Measurements from ENCODE around the gene C10orf90.

C10orf90 gene

DNA sequence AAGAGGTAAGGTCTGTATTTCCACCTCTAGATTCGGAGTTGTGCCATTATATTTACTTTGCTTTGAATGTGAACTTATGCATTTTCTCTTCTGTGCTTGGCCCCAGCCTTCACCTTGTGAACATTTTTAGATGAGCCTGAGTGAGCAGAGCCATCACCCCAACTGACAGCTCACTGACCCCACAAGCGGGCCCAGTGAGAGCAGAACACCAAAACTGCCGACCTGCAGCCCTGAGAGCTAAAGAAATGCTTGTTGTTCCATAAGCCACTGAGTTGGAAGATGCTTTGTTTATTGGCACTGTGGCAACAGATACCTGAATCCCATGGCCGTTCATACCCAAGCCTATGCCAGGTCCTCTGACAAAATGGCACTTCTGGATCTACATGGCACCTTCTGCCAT is 37.8 kb downstream of the C10orf90 start:
- DNase-seq (ENCODE audit: low read depth) = no peak

DNA sequence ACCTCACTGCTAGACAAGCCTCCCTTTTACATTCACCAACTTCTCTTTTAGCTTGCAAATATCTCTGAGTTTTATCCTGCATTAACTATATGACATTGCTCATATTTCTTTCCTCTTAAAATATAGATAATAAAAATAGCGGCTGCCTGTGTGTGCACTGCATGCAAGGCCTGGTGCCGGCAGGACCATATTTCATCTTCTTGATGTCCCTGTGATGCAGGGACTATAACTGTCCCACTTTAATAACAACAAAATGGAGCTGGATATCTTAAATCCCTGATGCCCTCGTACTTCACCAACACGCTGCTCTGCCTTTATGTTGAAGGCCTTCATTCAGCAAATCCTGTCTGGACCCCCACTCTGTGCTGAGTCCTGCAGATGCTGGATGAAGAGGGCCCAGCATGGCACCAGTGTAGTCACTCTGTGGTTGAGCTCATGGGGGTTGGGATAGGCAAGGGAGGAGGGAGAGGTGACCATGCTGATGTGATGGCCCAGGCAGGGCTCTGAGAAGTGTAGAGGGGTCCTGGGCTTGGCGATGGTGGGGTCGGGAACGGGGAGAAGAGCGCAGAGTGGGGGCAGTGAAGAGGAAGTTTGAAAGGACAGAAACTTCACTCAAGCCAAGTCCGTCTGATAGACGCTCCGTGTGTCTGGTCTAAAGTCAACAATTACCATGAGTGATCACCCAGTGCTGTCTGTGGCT is 40.4 kb downstream of the C10orf90 start:
- no peak for DNase-seq (ENCODE audit: low read depth)

DNA sequence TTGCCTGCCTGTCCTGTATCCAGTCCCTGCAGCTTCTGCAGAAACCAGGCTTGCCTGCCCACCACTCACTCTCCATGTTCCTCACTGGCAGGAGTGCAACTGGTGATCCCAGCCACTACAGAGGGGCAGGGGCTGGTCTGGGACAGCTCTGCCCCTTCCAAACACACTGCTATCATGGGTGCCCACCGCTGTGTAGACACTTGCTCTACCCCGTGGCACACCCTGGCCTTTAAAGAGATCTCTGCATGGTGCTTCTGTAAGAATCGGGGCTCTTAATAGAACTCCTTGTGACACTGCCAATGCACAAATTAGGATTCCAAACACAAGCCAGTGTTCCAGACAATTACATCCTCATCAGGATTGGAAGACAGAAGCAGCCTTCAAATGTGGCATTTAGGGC is 41.7 kb downstream of the C10orf90 start:
- DNase-seq (ENCODE audit: low read depth) = no peak

- DNase-seq (ENCODE audit: low read depth) = no peak
Observed at GRCh38 chr10:126621846-126622245, 48.6 kb downstream of the C10orf90 start.

DNA sequence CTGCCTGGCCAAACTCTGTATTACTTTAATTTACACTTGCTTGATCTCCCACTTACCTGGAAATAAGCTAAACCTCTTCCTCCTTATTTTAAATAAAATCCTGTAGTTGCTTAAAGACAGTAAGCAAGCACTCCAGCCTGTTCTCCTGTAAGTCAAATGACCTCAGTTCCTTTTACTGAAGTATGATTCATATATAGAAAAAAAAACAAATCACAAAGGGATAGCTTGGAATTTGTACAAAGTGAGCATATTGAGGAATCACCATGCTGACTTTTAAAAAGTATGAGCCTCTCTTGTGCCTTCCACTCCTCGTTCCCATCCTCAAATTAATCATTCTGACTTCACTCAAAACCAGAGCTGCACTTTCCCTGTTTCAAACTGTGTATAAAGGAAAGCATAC is 52.0 kb downstream of the C10orf90 start:
- DNase-seq (ENCODE audit: low read depth) = no peak

GRCh38 chr10:126617733-126618132 is 52.8 kb downstream of the C10orf90 start:
- DNase-seq (ENCODE audit: low read depth) = no peak

DNA sequence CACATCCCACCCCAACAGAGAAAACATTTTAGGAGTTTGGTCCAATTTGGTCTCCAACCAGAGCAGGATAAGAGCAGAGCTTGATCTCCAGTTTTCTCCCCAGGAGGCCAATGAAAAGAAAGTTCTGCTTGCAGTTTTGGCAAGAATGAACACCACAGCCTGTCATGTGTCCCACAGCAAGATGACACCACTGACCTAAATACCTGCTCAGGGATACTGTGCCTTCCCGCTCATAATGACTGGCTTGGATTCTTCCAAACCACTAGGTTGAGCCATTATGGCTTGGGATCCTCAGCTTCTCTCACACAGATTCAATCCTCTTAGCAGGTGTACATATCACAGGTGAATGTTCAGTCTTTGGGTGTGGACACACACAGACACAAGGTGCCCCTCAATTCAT is 53.3 kb downstream of the C10orf90 start:
- no peak for DNase-seq (ENCODE audit: low read depth)

DNA sequence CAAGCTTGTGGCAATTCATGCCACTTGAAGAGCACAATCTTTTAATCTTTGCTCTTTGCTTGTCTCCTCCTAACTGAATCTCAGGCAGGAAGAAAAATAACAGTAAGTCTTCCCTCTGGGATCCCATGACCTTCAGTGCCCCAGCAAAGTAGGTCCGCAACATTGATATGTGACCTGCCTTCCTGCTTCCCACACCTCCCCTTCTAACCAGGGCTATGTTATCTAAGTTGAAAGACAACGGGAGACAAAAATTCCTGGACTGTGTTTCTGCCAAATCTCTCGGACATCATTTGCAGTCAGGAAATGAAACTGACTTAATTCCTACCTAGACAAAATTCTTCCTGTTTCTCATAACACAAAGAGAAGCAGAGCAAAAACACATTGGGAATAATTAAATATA is 53.8 kb downstream of the C10orf90 start:
- DNase-seq (ENCODE audit: low read depth) = no peak

DNA sequence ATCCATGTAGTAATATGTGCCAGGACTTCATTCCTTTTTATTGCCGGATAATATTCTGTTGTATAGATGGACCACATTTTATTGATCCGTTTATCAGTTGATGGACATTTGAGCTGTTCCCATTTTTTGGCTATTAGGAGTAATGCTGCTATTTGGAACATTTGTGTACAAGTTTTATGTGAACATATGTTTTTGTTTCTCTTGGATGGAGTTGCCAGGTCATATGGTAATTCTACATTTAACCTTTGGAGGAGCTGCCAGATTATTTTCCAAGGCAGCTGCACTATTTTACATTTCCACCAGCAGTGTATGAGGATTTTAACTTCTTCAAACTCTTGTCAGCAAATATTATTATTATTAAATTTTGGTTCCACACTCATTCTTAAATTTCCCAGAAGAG is 59.2 kb downstream of the C10orf90 start:
- no peak for DNase-seq (ENCODE audit: low read depth)

DNA sequence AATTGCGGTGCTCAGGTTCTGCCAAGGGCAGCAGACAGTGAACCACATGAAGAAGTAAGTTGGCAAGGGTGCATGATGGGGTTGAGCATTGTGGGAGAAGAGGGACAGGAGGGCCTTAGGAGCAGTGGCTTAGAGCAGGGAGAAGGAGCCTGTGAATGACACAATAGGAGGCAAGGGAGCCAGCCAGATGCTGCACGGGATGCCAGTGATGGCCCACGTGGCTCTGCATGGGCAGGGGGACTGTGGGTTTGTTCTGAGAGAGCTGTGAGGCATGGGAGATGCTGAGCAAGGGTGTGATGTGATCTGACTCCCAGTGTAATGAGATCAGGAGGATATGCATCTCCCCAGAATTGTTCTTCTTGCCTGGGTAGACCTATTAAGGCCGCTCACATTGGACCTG is 60.9 kb downstream of the C10orf90 start:
- DNase-seq (ENCODE audit: low read depth) = no peak

DNA sequence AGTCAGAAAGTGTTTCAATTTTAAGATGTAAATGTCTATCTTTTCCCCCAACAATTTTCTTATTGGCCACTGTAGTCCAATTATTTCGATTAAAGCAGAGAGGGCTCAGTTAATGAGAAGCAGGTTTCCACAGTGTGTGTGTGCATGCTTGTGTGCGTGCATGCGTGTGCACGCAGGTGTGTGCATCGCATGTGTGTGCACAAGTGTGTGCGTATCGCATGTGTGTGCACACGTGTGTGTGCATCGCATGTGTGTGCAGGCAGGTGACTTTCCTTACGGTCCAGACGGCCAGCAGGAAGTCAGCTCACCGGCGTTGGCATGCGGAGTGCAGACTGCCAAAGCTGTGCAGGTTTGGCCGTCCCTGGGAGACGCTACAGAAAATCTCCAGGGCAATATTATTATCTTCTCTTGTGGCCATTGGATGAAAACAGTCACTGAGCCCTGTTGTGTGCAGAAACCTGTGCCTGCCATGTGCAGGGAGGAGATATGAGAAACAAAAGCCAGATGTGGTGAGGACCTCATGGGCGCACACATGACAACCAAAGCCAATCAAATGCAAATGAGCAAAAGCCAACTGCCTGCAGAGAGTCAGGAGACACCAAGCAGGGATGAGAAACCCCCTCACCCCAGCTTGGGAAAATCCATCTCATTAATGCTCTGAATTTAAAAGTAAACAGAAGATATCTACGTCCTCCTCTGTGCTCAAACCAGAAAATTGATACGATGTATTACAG is 70.4 kb downstream of the C10orf90 start:
- no peak for DNase-seq (ENCODE audit: low read depth)

DNA sequence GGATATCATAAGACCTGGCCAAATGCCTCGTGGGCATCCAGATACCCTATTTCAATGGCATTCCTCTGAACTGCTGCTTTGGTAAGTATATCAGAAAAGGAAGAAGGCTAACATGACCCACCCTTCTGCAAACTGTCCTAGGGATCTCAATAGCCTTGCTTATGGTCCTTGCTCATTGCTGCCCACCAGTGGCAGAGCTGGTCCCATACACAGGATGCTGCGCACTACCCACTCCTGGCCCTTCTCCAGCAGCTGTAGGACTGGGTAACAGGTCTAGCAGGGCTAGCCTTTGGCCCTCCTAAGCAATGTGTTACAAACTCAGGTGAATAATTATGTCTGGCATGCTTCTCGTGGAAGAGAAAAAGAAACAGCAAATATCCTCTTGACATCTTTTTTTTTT is 72.5 kb downstream of the C10orf90 start:
- peak; percentile 7 for DNase-seq (ENCODE audit: low read depth)

GRCh38 chr10:126597211-126597610 is 73.3 kb downstream of the C10orf90 start:
- no peak for DNase-seq (ENCODE audit: low read depth)

DNA sequence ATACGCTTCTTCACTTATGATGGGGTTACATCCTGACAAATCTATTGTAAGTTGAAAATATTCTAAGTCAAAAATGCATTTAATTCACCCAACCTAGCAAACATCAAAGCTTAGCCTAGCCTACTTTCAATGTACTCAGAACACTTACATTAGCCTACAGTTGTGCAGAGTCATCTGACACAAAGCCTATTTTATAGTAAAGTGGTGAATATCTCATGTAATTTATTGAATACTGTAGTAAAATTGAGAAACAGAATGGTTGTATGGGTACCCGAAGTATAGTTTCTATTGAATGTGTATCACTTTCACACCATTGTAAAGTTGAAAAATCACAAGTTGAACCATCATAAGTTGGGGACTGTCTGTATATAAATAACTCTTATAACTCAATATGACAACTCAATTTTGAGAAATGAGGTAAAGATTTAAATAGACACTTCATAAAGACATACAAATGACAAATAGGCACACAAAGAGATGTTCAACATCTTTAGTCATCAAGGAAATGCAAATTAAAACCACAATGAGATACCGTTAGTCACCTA is 73.9 kb downstream of the C10orf90 start:
- no peak for DNase-seq (ENCODE audit: low read depth)

GRCh38 chr10:126595160-126595559 is 75.3 kb downstream of the C10orf90 start:
- DNase-seq (ENCODE audit: low read depth) = no peak

GRCh38 chr10:126593968-126594701 is 76.4 kb downstream of the C10orf90 start:
- no peak for DNase-seq (ENCODE audit: low read depth)

- DNase-seq (ENCODE audit: low read depth) = no peak
Observed at GRCh38 chr10:126592901-126593300, 77.6 kb downstream of the C10orf90 start.

GRCh38 chr10:126588024-126588423 is 82.5 kb downstream of the C10orf90 start:
- no peak for DNase-seq (ENCODE audit: low read depth)

- DNase-seq (ENCODE audit: low read depth) = no peak
Observed at GRCh38 chr10:126586878-126587277, 83.6 kb downstream of the C10orf90 start.

- DNase-seq (ENCODE audit: low read depth) = no peak
Observed at GRCh38 chr10:126586128-126586527, 84.4 kb downstream of the C10orf90 start.

DNA sequence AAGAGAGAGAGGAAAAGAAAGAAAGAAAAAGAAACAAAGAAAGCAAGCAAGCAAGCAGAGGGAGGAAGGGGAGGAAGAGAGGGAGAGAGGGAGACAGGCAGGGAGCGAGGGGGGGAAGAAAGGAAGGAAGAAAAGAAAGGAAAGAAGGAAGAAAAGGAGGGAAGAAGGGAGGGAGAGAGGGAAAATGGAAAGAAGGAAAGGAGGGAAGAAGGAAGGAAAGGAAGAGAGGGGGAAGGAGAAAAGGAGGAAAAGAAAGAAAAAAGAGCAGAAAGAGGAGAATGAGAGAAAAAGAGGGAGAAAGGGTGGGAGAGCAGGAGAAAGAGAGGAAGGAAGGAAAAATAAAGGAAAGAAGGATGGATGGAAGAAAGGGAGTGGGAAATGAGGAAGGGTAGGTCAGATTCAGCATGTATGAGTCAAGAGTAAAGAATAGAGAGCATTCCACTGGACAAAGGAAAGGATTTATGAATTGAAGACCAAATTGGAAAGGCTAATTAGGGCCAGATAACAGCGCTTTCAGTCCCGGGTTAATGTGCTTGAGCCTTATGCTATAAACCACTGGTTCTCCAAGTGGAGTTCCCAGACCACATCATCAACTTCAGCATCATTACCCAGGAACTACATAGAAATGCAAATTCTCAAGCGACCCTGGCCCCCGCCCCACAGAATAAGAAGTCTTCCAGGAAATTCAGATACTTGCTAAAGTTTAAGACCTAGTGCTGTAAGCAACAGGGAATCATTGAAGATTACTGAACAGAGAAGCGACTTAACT is 85.1 kb downstream of the C10orf90 start:
- no peak for DNase-seq (ENCODE audit: low read depth)

DNA sequence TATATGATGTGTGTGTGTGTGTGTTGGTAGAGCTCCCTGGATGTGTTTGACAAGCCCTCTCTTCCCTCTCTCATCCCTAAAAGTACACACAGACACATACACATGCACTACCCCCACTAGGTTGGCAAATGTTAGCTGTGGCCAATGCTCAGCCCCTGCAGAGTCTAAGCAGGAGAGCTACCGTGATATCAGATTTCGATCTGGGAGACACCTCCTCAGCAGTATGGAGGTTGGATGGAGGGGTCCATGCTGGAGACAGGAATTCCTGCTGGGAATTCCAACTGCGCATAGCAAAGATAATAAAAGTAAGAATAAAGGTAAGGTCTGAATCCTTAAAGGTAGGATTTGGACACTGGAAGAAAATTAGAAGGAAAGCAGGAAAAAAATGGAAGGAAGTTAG is 85.7 kb downstream of the C10orf90 start:
- DNase-seq (ENCODE audit: low read depth) = no peak
